ENCODE data around the gene EIF4E2.

Gene EIF4E2

DNA sequence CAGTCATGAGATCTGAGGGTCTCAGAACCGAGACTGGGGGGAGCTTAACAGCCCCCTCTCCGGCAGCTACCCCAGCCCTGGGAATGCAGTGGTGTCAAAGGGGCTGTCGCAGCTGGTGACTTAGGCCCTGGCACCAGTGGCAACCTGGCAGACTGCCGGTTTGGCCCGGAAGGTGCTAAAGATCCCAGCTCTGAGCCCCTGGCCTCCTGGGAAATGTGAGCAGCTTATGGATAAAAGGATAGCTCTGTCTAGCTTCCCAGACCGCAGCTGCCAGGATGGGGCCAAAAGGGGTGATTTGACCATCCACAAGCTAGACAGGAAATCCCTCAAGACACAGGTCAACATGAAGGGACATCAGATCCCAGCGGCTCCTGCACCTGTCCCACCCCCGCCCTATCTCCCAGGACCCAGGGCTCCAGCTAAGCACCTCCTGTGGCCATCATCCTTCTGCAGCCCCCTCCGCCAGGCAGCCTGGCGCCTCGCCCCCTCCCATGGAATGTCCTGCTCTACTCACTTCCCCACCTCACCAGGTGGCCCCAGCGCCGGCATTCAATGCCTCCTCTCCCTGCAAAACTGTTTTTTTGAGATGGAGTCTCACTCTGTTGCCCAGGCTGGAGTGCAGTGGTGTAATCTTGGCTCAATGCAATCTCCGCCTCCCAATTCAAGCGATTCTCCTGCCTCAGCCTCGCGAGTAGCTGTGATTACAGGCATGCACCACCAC is 49.7 kb downstream of the EIF4E2 start:
- TF ChIP-seq, protein P1, sequence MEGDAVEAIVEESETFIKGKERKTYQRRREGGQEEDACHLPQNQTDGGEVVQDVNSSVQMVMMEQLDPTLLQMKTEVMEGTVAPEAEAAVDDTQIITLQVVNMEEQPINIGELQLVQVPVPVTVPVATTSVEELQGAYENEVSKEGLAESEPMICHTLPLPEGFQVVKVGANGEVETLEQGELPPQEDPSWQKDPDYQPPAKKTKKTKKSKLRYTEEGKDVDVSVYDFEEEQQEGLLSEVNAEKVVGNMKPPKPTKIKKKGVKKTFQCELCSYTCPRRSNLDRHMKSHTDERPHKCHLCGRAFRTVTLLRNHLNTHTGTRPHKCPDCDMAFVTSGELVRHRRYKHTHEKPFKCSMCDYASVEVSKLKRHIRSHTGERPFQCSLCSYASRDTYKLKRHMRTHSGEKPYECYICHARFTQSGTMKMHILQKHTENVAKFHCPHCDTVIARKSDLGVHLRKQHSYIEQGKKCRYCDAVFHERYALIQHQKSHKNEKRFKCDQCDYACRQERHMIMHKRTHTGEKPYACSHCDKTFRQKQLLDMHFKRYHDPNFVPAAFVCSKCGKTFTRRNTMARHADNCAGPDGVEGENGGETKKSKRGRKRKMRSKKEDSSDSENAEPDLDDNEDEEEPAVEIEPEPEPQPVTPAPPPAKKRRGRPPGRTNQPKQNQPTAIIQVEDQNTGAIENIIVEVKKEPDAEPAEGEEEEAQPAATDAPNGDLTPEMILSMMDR (IDR thresholded peaks at IDR 0.05): no peak

DNA sequence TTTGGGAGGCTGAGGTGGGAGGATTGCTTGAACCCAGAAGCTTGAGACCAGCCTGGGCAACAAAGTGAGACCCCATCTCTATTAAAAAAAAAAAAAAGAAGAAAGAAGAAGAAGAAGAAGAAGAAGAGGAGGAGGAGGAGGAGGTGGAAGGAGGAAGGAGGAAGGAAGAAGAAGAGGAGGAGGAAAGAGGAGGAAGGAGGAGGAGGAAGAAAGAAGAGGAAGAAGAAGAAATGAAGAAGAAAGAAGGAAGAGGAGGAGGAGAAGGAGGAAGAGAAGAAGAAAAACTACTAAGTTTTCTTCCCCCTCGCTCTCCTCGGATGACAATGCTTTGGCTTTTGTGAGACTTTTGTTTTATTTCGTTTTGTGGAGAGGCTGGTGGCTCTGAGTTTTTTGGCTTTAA is 52.8 kb downstream of the EIF4E2 start:
- H3K36me3 ChIP-seq: no peaks in the 10 kb centered on the region
- H3K27ac ChIP-seq: no peak overlapping the region
- no peak overlapping the region for H3K4me3 ChIP-seq (ENCODE audit: low read depth in 1 of 2, low read length in 1 of 2)
- peaks cover 13% of the 10 kb centered on the region for H3K27me3 ChIP-seq
- no peaks in the 10 kb centered on the region for H3K9me3 ChIP-seq
- H3K4me1 ChIP-seq (ENCODE audit: control insufficient read depth in 1 of 2, insufficient read depth in 1 of 2, low read depth in 1 of 2, low read length in 1 of 2): peaks cover 10 to 11% of the 10 kb centered on the region in 2 experiments
- TF ChIP-seq, protein P1 (IDR thresholded peaks at IDR 0.05): no peak

More for the DNA sequence above, 49.7 kb downstream of the EIF4E2 start:
- Histone ChIP-seq H3K4me3 (ENCODE audit: low read depth in 1 of 2, low read length in 1 of 2) (no peak overlapping the region), H3K27me3 (peaks cover 8% of the 10 kb centered on the region), H3K27ac (no peak overlapping the region), H3K4me1 (ENCODE audit: control insufficient read depth in 1 of 2, insufficient read depth in 1 of 2, low read depth in 1 of 2, low read length in 1 of 2) (no peaks in the 10 kb centered on the region), H3K36me3 (no peaks in the 10 kb centered on the region), H3K9me3 (no peaks in the 10 kb centered on the region)

DNA sequence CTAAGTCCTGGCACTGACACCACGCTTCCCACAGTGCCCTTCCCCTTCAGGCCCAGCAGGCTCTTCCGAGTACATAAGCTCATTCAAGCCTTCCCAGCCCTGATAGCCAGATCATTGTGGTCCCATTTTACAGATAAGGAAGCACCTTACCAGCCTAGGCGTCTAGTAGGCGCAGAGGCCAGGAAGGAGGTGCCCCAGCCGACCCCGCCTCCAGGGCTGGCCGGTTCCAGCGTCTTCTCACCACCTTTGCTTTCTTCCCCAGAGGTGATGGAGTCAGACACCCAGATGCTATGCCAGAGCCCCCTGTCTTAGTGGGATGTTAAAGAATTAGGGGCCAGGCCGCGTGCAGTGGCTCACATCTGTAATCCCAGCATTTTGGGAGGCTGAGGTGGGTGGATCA is 54.0 kb downstream of the EIF4E2 start:
- Histone ChIP-seq H3K4me1 (ENCODE audit: control insufficient read depth in 1 of 2, insufficient read depth in 1 of 2, low read depth in 1 of 2, low read length in 1 of 2) (peaks cover 10 to 11% of the 10 kb centered on the region in 2 experiments), H3K27me3 (peaks cover 13% of the 10 kb centered on the region), H3K27ac (no peak overlapping the region), H3K4me3 (ENCODE audit: low read depth in 1 of 2, low read length in 1 of 2) (no peak overlapping the region), H3K36me3 (no peaks in the 10 kb centered on the region), H3K9me3 (no peaks in the 10 kb centered on the region)
- TF ChIP-seq, protein P1 (IDR thresholded peaks at IDR 0.05): no peak

DNA sequence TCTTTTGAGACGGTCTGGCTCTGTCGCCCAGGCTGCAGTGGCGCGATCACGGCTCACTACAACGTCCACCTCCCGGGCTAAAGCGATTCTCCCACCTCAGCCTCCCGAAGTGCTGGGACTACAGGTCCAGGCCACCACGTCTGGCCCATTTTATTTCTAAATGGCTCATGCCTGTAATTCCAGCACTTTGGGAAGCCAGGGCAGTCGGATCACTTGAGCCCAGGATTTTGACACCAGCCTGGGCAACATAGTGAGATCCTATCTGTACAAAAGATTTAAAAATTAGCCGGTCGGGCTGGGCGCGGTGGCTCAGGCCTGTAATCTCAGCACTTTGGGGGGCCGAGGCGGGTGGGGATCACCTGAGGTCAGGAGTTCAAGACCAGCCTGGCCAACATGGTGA is 56.5 kb downstream of the EIF4E2 start:
- TF ChIP-seq, protein P1 (IDR thresholded peaks at IDR 0.05): no peak
- Histone ChIP-seq H3K27me3 (peaks cover 13% of the 10 kb centered on the region), H3K9me3 (no peaks in the 10 kb centered on the region), H3K4me3 (ENCODE audit: low read depth in 1 of 2, low read length in 1 of 2) (no peak overlapping the region), H3K4me1 (ENCODE audit: control insufficient read depth in 1 of 2, insufficient read depth in 1 of 2, low read depth in 1 of 2, low read length in 1 of 2) (peaks cover 10 to 11% of the 10 kb centered on the region in 2 experiments), H3K36me3 (no peaks in the 10 kb centered on the region), H3K27ac (no peak overlapping the region)

DNA sequence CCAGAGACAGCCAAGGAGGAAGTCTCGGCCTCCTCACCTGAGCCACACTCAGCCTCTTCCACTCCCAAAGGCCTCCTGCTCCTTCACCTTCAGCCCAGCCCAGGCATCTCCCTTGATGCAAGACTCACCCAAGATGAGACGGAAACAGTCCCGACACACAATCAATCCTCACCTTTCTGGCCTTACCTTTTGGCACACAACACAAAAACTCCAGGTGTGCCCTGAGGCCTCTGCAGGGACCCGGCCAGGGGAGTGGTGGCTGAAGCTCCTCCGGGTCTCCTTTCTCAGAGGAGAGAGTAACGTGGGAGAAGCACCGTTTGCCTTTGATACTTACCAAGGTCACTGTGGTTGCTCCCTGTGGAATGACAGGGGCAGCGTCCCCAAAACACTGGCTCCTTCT is 59.1 kb downstream of the EIF4E2 start:
- Histone ChIP-seq H3K27ac (no peak overlapping the region), H3K4me3 (ENCODE audit: low read depth in 1 of 2, low read length in 1 of 2) (no peak overlapping the region), H3K36me3 (no peaks in the 10 kb centered on the region), H3K27me3 (peaks cover 5% of the 10 kb centered on the region), H3K4me1 (ENCODE audit: control insufficient read depth in 1 of 2, insufficient read depth in 1 of 2, low read depth in 1 of 2, low read length in 1 of 2) (peaks cover 10 to 11% of the 10 kb centered on the region in 2 experiments), H3K9me3 (no peaks in the 10 kb centered on the region)
- TF ChIP-seq, protein P1 (IDR thresholded peaks at IDR 0.05): no peak

Data from neutrophil (primary cell).